HG02884 (cell line): ENCODE data around the gene FAM161A.

ENCODE experiments used
- ATAC-seq: cut with Tn5 transposase; IDR thresholded peaks from one replicate; pipeline ENCODE4 v1.9.1; 2021; ENCODE audit warnings: mild to moderate bottlenecking, moderate library complexity; ENCODE audit not compliant: unreplicated experiment

The FAM161A gene

DNA sequence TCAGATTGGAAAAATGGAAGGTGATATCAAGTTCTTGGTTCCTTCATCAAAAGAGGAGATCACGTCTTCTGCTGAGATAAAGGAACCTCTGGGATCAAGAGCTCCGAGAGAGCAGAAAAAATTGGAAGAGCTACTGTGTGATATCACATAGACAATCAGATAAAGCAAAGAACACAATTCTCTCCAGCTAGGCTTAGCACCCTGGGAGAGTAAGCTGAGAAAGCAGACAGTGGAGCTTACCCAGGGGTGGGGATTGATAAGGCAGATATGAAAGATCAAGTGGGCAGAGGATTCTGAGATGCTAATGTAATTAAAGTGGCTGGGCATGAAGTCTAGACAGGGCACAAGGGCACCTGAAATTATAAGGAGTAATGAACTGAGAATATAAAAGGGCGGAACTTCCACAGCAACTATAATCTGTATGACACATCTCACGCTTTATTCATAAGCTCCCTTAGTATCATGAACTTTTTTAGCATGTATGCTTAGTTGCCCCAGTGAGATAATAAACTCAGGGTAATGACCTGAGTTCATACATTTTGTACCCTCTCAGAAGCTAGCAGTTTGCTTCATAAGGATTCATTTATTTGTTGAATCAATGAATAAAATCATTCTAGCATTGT, 65.8 kb downstream of the FAM161A start:
- no peak for ATAC-seq

DNA sequence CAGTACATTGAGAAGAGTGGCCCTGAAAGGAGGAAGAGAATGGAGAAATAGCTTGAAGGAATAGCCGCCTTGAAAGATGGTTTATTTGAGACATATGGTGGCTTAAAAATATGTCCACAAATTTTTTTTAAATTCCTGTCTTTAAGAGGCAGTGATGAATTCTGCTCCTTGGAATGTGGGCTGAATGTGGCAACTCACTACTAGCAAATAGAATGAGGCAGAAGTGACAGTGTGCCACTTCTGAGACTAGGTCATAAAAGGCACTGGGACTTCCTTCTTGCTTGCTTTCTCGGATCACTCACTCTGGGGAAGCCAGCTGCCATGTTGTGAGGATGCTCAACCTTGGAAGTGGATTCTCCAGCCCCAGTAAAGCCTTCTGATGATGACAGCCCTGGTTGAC, 67.0 kb downstream of the FAM161A start:
- no peak for ATAC-seq

DNA sequence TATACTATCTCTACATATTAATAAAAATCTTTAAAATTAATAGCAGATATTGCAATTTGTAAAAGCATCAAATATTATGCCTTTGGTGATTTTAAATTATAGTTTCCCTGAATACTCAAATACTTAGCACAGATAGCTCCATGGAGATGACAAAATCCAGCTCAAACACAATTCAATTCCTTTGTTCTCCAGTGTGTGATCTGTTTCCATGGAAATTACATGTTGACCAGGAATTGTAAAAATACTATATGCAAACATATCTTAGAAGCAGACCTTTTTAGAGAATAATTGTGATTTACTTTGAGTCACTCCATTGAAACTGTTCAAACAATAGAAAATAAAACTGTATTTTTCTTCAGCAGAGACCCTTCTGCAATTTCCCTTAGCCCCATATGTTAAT, 68.3 kb downstream of the FAM161A start:
- no peak for ATAC-seq

DNA sequence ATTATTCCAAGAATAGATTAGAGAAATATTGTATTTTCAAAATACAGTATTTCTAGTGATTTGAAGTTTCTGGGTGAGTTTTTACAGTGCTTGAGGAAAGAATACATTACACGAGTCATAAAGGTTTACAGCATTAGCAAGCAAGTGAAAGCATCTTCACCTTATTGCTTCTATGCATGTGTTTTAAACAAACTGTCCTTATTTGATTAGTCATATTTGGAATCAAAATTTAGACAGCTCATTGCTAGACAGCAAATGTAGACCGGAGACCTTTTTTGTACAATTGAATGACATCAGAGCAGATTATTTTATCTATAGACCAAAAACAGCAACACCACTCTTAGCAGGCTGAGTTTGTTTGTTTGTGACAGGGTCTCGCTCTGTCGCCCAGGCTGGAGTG, 69.2 kb downstream of the FAM161A start:
- no peak for ATAC-seq

DNA sequence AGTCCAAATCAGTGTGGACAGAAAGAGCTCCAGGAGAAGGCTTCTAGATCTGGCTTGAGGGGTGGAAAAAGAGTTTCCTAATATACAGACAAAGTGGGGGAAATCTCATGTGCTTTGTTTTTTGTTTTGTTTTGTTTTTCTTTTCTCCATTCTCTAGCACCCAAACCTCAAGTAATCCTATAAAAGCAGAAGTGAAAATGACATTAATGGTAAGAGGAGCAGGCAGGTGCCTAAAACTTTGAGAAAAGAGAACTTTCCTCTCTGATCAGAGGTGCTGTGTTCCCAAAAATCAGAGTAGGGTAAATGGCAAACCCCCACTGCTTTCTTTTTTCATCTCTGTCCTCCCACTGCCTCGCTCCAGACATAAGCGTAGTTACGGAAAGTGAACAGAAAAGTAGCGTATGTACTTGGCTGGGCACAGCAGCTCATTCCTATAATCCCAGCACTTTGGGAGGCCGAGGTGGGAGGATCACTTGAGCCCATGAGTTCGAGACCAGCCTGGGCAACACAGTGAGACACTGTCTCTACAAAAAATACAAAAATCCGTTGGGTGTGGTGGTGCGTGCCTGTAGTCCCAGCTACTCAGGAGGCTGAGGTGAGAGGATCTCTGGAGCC, 77.8 kb downstream of the FAM161A start:
- peak; percentile 82 for ATAC-seq
